Stimulated activated CD8-positive, alpha-beta memory T cell treated with anti-CD3 and anti-CD28 coated beads, Interleukin-12 subunit alpha, Interleukin-12 subunit beta, amount 100 ng/mL, for 24 hours (primary cell): Measurements from ENCODE around the gene ADAM19.
"Not testable (repeated sequence)": the region's sequence is repeated elsewhere in the genome, so short reads cannot be mapped to it uniquely, and the experiment has no call there.

Experiments
- DNase-seq: peaks from one replicate; pipeline ENCODE4 v3.0.0-alpha.2; 2020; ENCODE audit errors: extremely low read depth

ADAM19 gene

DNA sequence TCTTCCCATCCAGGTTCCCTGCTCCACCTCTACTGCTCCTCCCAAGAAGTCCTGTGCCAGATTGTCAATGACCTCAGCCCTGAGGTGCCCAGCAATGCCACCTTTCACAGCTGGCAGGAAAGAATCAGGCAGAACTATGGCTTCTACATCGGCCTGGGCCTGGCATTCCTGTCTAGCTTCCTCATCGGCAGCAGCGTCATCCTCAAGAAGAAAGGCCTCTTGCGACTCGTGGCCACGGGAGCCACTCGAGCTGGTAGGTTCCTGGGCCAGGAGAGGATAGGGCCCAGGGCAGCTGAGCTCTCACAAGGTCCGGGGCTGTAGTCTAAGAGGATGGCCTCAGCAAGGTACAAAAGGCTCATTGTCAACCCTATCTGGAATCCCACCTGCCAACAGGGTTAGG is 112.5 kb downstream of the ADAM19 start:
- DNase-seq: no peak

DNA sequence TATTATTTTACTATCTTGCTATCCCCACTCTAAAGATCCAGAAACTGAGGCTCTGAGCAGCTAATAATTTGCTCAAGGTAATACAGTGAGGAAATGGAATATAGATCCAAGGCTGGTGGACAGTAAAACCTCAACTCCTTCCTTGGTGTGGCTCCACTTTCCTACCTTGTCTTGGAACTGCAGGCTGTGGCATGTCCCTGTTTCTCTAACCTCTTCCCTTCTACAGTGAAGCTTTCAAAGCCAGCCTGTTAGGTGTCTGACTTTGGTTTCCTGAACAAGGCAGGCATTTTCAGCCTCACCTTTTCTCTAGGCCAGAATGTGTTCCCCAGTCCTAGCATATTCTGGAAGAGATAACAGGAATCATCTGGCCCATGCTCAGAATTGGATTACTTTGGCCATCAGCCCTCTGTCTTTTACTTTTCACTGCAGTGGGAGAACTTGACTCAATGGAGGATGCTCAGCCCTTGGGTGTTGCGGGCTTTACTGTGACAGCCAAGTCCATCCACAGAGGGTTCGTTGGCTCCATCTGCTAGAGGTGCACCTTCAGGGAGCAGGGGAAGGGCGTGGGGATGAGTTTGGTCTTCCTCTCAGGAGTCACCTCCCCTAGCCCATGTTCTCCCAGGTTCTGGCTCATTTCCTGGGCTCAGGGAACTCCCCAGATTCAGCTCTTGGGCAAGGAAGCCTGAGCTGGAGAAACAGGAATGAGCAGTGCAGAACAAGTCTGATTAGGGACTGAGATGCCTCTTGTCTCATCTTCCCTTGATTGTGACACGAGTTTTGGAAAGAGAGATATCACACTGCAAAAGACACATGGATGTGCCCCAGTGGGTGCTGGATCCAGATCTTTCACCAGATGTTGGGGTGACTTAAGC is 114.4 kb downstream of the ADAM19 start:
- DNase-seq: no peak

DNA sequence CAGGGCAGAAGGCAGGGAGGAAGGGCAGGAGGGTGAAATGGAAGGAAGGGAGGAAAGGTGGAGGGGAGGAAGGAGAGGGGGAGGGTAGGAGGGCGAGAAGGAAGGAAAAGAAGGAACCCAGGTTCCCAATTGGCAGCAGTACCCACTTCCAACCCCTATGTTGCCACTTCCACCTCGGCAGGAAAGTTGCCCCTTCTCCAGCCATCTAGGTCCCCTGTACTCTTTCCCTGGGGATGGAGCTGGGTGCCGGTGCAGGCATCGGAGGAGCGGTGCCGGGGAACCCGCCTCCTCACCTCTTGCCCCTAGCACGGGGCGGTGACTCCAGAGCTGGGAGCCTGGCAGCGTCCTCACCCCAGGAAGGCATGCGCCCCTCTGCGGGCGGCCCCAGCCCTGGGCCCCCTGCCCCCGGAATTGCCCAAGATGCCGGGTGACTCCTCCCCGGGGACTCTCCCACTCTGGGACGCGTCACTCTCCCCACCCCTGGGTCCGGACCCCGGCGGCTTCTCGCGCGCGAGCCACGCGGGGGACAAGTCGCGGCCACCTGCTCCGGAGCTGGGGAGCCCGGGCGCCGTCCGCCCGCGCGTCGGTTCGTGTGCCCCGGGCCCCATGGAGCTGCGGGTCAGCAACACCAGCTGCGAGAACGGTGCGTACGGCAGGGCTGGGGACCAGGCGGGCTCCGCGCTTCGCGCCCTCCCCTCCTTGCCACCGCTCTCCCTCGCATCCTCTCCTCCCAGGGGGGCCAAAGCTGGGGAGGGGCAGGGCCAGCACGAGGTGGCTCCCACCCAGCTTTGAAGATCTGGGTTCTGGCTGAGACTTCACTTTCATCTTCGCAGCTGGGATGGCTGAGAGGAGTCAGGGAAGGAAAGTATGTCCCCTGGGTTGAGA is 115.6 kb downstream of the ADAM19 start, which contains the start of gene NIPAL4:
TSS of gene NIPAL4 (plus strand) at position 499 of the 885 bp plus-strand sequence. CDS start at position 607, 108 bp downstream.
- no peak for DNase-seq

DNA sequence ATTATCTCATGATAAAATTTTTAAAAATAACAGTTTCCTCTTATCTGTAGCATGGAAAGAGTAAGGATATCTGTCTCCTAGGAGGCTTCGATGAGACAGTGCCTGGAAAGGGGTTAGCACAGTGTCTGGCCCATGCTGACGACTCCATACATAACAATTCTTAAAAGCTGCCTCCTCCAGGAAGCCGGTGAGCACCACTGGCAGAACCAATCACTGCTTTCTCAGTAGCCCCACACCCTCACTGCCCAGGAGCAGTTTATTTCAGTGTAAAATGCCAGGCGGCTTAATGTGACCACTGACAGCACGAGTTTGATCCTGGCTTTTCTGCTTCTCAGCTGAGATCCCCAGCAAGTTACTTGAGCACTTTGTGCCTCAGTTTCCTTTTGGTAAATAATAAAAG is 116.7 kb downstream of the ADAM19 start:
- no peak for DNase-seq

DNA sequence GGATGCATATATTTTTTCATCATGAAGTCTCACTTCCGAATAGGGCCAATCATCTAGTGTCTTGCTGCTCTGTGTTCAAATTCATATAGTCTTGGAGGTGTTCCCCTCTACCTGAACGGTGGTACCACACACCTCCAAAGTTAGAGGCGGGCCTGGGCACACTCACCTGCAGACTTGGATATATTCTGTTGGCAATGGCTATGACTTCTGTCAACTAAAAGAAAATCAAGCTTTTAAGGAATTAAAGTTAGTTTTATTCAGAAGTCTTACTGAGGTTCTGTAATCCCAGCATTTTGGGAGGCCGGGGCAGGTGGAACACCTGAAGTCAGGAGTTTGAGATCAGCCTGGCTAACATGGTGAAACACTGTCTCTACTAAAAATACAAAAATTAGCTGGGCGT is 118.2 kb downstream of the ADAM19 start:
- DNase-seq: no peak

DNA sequence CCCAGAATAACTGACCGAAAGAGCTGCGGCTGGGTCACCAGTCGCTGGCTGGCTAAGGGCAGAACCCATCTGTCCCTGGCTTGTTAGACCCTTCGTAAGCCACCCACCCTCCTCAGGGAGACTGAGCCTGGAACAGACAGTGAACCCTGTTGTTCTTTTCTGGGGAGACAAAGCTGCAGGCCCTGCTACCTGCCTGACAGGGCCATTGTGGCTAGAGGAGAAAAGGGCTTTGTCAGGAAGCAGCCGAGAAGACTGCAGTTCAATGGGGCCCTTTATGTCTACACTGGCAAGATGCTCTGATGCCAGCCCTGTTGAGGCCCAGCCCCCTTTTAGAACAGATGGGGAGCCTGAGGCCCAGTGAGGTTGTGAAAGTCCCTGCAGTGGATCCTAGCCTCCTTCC is 119.3 kb downstream of the ADAM19 start:
- DNase-seq: no peak

DNA sequence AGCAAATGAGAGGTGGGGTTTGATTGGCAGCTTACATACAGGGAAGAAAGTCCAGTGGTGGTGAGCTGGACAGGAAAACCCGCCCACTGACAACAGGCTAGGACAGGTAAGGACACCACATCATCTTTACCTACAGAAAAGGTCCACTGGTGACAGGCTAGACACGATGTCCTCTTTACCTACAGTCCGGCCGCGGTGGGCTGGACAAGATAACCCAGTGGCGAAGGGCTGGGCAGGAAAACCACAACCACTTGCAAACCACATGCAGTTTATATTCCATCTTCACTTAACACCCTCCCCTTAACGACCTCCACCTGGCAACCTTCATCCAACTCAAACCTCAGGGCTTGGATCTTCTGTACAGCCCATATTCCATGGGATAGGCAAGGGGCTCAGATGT is 120.5 kb downstream of the ADAM19 start:
- DNase-seq: no peak

DNA sequence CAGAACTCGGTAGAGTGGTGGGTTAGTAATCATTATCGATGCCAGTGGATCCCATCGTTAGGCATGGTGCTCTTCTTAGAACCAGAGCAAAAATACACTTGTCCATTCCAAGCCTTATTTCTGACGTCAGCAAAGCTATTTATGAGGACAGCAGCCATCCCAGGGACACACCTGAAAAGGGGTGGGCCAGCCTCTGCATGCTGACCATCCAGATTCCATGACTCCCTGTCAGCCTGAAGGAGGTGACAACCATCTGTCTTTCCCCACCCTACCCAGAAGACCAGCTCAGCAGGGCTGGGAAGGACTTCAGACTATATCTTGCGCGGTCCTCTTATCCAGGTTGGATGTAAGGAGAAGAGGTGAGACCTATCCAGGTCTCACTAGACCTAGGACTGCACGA is 121.3 kb downstream of the ADAM19 start:
- no peak for DNase-seq

DNA sequence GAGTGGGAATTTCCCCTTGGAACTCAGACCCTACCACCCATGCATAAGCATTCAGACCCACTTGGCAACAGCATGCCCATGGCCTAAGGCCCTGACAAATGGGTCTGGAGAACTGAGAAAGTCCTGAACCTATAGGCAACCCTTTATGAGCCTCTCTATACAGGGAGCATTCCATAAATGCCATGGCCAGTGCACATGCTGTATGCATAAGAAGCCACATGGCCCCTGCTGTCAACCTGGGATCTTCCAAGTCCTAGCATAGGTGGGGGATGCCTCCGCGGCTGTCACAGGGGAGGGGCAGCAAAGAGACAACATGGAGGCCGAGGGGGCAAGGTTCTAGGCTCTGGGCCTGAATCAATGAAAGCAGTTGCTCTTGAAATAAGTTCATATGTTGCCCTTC is 123.8 kb downstream of the ADAM19 start:
- DNase-seq: no peak

DNA sequence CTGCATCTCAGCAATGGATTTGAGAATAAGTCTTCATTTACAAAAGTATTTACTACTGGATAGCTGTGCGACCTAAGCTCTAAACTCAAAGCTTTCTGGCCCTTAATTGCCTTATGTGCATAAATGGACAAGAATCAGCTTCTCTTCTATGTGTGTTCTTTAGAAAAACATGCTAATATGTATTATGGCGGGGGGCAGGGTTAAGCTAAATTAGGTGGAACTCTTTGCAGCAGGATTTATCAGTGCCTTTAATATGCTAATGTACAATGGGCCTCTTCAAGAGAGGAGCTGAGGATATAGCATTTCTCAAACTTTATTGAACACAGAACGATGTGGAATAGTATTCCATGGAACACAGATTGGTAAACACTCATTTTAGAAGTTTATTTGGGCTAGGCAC is 125.6 kb downstream of the ADAM19 start:
- no peak for DNase-seq

DNA sequence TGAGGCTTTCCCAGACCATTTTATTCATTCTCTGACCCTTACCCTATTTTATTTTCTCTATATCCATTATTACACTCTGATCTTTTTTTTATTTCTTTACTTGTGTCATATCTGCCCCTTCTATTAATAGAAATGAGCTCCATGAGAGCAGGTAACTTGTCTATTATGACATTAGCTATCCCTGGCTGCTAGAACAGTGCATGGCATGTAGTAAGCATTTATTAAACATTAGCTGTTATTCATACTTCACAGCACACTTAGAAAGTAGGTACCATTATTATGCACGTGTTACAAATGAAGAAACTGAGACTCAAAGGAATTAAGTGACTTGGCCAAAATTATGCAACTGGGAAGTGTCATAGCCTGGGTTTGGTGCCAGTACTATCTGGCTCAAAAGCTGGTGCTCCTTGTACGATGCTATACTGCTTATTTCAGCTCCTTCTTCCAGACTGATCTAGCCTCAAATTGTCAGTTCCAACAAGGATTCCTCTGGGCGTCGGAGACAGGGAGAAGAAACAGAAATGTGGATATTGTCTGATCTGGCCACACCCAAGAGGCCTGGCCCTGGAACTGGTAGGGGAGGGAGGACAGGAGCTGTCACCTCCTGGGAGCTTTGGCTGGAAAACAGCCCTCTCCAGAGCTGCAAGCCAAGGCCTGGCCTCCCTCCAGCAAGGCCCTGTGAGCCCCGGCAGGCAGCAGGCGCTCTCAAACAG is 126.4 kb downstream of the ADAM19 start:
- no peak for DNase-seq

DNA sequence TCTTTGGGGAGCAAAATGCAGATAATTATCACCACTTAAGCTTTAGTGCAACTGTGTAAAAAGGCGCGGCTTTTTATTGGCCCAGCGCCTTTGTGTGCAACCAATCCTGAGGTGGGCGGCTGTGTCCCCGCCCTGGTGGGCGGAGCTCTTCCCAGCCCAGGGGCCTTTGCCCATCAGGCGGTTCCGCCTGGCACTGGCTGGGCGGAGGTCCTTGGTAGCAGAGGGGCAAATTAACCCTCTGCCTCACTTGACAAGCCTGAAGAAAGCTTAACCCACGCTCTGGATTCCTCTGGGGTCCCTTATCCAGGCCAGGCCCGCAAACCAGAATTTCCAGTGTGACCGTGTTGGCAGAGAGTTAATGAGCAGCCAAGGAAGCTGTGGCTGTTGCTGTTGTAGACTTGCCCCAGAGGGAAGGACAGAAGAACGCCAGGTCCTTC is 128.4 kb downstream of the ADAM19 start:
- no peak for DNase-seq

DNA sequence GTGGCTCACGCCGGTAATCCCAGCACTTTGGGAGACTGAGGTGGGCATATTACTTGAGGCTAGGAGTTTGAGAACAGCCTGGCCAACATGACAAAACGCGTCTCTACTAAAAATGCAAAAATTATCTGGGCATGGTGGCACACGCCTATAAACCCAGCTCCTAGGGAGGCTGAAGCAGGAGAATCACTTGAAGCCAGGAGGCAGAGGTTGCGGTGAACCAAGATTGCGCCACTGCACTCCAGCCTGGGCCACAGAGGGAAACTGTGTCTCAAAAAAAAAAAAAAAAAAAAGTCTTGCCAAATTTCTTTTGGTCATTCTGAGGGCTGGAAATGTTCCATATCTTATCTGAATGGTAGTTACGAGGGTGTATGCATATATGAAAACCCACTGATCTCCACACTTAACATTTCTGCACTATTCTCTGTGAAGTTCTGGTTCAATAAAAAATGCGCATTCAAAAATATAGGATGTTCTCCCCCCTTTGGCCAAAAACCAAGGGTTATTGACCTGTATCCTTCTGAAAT is 129.1 kb downstream of the ADAM19 start:
- no peak for DNase-seq

DNA sequence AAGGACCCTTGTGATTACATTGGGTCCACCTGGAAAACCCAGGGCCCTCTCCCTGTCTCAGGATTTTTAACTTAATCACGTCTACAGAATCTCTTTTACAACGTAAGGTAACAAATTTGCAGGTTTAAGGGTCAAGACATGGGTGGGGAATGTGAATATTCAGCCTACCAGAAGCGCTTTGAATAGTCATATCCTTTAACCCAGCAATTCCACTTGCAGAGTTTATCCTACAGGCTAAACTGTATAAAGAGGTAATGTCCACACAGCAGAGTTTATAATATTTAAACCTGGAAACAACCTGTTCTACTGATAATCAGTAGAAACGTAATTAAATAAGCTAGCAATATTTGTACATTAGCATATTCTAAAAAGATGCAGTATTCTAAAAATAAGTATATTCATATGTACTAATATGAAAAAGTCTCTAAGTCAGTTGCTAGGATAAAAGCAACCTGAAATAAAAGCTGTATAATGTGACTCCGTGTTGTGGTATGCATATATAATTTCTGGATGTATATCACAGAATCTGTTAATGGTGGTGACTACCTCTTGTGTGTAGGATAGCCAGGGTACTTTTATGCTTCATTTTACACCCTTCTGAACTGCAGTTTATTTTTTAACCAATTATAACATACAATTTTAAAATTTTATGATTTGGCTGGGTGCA is 129.7 kb downstream of the ADAM19 start:
- no peak for DNase-seq

DNA sequence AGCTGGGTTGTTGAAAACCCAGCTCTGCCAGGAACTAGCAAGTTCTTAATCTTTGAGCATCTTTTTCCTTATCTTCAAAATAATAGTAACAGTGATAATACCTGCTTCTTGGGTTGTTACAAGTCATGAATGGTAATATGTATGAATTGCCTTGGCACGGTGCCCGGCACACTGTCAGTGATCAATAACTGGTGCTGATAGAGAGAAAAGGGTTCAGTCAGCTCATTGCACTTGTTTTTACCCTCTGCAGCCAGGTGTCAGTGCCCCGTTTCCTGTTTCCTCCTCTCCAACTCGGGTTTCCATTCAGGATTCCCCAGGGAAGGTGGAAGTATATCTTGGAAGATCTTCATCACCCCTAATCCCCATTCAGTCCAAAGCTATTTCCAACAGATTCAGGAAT is 131.4 kb downstream of the ADAM19 start:
- DNase-seq: no peak

DNA sequence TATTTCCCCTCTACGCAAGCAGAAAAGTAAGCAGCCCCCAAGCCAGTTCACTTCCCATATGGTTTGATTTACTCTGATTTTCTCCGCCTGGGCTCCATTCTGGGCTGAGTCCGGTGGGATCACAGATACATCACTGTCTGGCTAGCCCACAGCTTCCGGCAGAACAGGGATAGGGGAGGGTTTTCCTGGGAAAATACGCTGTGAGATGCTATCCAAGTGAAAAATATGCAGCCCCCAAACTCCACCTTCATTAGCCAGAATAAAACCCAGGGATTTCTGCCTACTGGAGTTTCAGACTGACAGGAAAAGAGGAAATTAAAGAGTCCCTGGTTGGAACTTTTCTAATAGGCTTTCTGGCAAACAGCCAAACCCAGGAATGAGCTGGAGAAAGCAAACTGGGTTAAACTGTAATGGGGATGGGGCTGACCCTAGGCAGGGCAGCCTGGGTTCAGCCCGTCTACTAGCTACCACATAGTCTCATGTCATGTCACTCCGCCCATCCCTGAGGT is 132.5 kb downstream of the ADAM19 start:
- DNase-seq: no peak

DNA sequence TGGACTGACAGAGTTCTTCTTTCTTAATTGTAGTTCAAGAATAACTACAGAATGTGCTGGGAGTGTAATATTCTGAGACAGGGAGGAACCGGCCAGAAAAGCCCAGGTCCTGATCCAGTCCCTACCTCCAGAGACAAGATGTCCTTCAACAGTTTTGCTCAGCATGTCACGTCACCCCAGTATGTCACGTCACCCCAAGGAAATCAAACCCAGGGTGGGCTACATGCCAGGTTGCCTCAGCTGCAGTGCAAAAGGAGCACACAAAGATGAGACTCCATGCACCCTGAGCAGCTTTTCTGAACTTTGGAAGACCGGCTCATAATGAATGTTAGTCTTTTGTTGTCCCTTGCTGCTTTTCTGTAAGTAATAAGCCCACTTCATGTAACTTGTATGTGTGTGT is 141.5 kb downstream of the ADAM19 start:
- DNase-seq: no peak

DNA sequence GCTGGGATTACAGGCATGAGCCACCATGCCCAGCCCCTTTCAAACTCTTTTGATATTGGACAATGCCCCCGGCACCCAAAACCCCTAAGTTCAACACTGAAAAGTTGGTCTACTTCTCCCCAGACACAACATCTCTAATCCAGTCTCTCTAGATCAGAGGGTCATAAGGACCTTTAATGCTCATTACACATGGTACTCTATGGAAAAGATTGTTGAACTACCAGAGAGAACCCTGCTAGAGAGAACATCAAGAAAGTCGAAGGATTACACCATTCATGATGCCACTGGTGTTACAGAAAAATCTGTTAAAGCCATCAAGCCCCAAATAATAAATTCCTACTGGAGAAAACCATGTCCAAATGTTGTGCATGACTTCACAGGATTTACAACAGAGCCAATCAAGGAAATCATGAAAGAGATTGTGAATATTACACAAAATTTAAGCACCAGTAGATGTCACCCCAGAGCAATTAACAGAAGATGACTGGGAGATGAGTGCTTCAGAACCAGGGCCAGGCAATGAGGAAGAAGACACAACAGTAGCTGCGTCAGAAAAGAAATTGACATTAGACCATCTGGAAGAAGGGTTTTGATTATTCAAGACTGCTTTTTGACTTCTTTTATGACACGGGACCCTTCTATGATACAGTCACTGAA is 143.9 kb downstream of the ADAM19 start:
- no peak for DNase-seq

DNA sequence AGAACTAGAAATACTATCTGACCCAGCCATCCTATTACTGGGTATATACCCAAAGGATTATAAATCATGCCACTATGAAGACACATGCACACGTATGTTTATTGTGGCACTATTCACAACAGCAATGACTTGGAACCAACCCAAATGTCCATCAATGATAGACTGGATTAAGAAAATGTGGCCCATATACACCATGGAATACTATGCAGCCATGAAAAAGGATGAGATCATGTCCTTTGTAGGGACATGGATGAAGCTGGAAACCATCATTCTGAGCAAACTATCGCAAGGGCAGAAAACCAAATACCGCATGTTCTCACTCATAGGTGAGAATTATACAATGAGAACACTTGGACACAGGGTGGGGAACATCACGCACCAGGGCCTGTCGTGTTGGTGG is 145.7 kb downstream of the ADAM19 start:
- DNase-seq: not testable (repeated sequence)
